Trophoblast cell (in vitro differentiated cells and primary cell): Measurements from ENCODE around the gene ZNF235.

Experiments
- DNase-seq, 2 donors: peaks; one replicate each; pipeline ENCODE4 v3.0.0-alpha.2; 2016
- H2AFZ ChIP-seq: 2 replicates; pipeline ENCODE4 v1.6.1; 2013; ENCODE audit warnings: low read length, moderate library complexity, mild to moderate bottlenecking; ENCODE audit not compliant: insufficient read depth, poor library complexity
- H2AK5ac ChIP-seq: 2 replicates; pipeline ENCODE4 v1.6.1; 2013; ENCODE audit warnings: mild to moderate bottlenecking, low read length
- H2BK120ac ChIP-seq: 2 replicates; pipeline ENCODE4 v1.6.1; 2013; ENCODE audit warnings: low read length, mild to moderate bottlenecking, moderate library complexity; ENCODE audit not compliant: insufficient read depth, poor library complexity
- H2BK12ac ChIP-seq: 2 replicates; pipeline ENCODE4 v1.6.1; 2013; ENCODE audit warnings: mild to moderate bottlenecking, low read length, moderate library complexity
- H2BK5ac ChIP-seq: 2 replicates; pipeline ENCODE4 v1.6.1; 2013; ENCODE audit warnings: low read length, low read depth, moderate library complexity, mild to moderate bottlenecking; ENCODE audit not compliant: poor library complexity
- H3K14ac ChIP-seq: 2 replicates; pipeline ENCODE4 v1.6.1; 2013; ENCODE audit warnings: mild to moderate bottlenecking, low read length
- H3K18ac ChIP-seq: 2 replicates; pipeline ENCODE4 v1.6.1; 2013; ENCODE audit warnings: mild to moderate bottlenecking, low read length
- H3K23ac ChIP-seq: 2 replicates; pipeline ENCODE4 v1.6.1; 2013; ENCODE audit warnings: low read length
- H3K27ac ChIP-seq: 2 replicates; pipeline ENCODE4 v1.5.1; 2013; ENCODE audit warnings: low read depth, mild to moderate bottlenecking, inconsistent platforms, low read length, moderate library complexity
- H3K27me3 ChIP-seq: 2 replicates; pipeline ENCODE4 v1.6.1; 2013; ENCODE audit warnings: inconsistent platforms, mild to moderate bottlenecking, low read length, moderate library complexity; ENCODE audit not compliant: insufficient read depth
- H3K36me3 ChIP-seq, 2 experiments: 1 replicate in 1 of 2; 2 replicates in 1 of 2; pipeline ENCODE4 v1.6.1; 2013; ENCODE audit warnings: low read length in 2 of 2, mild to moderate bottlenecking in 2 of 2, moderate library complexity in 1 of 2; ENCODE audit not compliant: insufficient read depth in 2 of 2, control insufficient read depth in 1 of 2
- H3K4ac ChIP-seq: 2 replicates; pipeline ENCODE4 v1.6.1; 2013; ENCODE audit warnings: low read depth, mild to moderate bottlenecking, low read length, moderate library complexity
- H3K4me1 ChIP-seq, 2 experiments: 1 replicate in 1 of 2; 2 replicates in 1 of 2; pipeline ENCODE4 v1.6.1; 2013; ENCODE audit warnings: low read length in 2 of 2, mild to moderate bottlenecking in 2 of 2, moderate library complexity in 1 of 2; ENCODE audit not compliant: insufficient read depth in 2 of 2, control insufficient read depth in 1 of 2
- H3K4me2 ChIP-seq: 2 replicates; pipeline ENCODE4 v1.6.1; 2013; ENCODE audit warnings: inconsistent platforms, mild to moderate bottlenecking, low read length, moderate library complexity
- H3K4me3 ChIP-seq: 2 replicates; pipeline ENCODE4 v1.5.1; 2013; ENCODE audit warnings: mild to moderate bottlenecking, low read depth, low read length, inconsistent platforms
- H3K79me1 ChIP-seq: one replicate; pipeline ENCODE4 v1.6.1; 2013; ENCODE audit warnings: low read length
- H3K79me2 ChIP-seq: 2 replicates; pipeline ENCODE4 v1.6.1; 2013; ENCODE audit warnings: low read length, mild to moderate bottlenecking; ENCODE audit not compliant: control insufficient read depth, insufficient read depth, poor library complexity
- H3K9ac ChIP-seq: 2 replicates; pipeline ENCODE4 v1.6.1; 2013; ENCODE audit warnings: mild to moderate bottlenecking, low read length
- H3K9me3 ChIP-seq: 2 replicates; pipeline ENCODE4 v1.6.1; 2013; ENCODE audit warnings: low read depth, mild to moderate bottlenecking, control low read depth, inconsistent platforms, low read length; ENCODE audit not compliant: insufficient read depth
- H4K12ac ChIP-seq: 2 replicates; pipeline ENCODE4 v1.6.1; 2013; ENCODE audit warnings: low read depth, mild to moderate bottlenecking, low read length, moderate library complexity
- H4K8ac ChIP-seq: 2 replicates; pipeline ENCODE4 v1.6.1; 2013; ENCODE audit warnings: low read depth, mild to moderate bottlenecking, low read length, moderate library complexity
- H4K91ac ChIP-seq: one replicate; pipeline ENCODE4 v1.6.1; 2013; ENCODE audit warnings: low read depth, mild to moderate bottlenecking, low read length, moderate library complexity
- WGBS: extraction: QIAGEN DNeasy Blood & Tissue Kit; methylation state at CpG from one replicate; pipeline ENCODE4 v1.1.7; 2013; ENCODE audit warnings: missing lambda C conversion rate; ENCODE audit not compliant: insufficient read length, insufficient coverage; ENCODE audit errors: extremely low coverage; 5-methylcytosine and 5-hydroxymethylcytosine counted together

ZNF235 gene

DNA sequence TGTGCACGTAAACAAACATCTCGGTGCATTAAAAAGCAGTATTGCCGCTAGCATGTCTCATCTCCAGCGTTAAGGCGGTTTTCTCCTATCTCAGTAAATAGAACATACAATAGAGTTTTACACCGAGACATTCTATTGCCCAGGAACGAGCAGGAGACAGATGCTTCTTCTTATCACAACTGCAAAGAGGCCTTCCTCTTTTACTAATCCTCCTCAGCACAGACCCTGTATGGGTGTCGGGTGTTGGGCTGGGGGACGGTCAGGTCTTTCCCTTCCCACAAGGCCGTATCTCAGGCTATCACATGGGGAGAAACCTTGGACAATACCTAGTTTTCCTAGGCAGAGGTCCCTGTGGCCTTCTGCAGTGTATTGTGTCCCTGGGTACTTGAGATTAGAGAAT, 23.9 kb downstream of the ZNF235 start:
- Histone ChIP-seq H3K79me2 (no peaks in the 10 kb centered on the region), H3K4me1 (no peaks in the 10 kb centered on the region), H3K27ac (no peak overlapping the region), H3K14ac (no peak overlapping the region), H4K91ac (no peak overlapping the region), H4K8ac (no peak overlapping the region), H3K18ac (no peak overlapping the region), H2BK120ac (no peak overlapping the region), H2BK5ac (no peak overlapping the region), H3K27me3 (no peaks in the 10 kb centered on the region), H3K9me3 (peaks cover 6% of the 10 kb centered on the region), H3K4me3 (no peak overlapping the region), H3K79me1 (no peaks in the 10 kb centered on the region), H3K23ac (no peak overlapping the region), H2BK12ac (no peak overlapping the region), H4K12ac (no peak overlapping the region), H3K4me2 (no peak overlapping the region), H3K9ac (no peak overlapping the region), H2AFZ (no peak overlapping the region), H3K4ac (no peak overlapping the region), H3K36me3 (peaks cover 0 to 2% of the 10 kb centered on the region in 2 experiments), H2AK5ac (no peak overlapping the region)
- WGBS: no CpG with 5 or more reads among the region's 10 CpGs
- DNase-seq: no peak

DNA sequence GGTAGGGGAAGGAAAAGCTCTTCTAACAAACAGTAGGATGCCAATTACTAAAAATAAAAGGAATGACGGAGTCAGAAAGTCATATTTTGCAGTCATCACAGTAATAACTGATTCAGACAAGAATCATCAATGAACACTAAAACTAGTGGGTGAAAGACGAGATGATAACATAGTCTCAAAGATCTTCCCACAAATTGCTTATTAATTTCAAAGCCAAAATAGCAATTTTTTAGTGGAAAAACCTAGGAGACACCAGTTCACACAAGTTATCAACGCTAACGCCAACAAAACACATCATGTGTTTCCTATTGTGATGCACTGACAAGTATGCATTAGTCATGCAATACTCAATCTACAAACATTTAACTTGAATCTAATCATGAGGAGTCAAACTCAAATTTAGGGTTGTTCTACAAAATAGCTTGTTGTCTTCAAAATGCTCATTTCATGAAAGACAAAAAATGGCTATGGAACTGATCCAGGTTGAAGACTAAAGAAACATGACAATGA, 26.6 kb downstream of the ZNF235 start:
- Histone ChIP-seq H3K4me2 (no peak overlapping the region), H4K12ac (no peak overlapping the region), H3K36me3 (peaks cover 2 to 3% of the 10 kb centered on the region in 2 experiments), H3K9ac (no peak overlapping the region), H3K14ac (no peak overlapping the region), H2BK120ac (no peak overlapping the region), H3K27me3 (no peaks in the 10 kb centered on the region), H3K23ac (no peak overlapping the region), H3K79me2 (no peaks in the 10 kb centered on the region), H4K91ac (no peak overlapping the region), H3K18ac (no peak overlapping the region), H3K79me1 (no peaks in the 10 kb centered on the region), H2BK5ac (no peak overlapping the region), H3K4me3 (no peak overlapping the region), H3K4ac (no peak overlapping the region), H4K8ac (no peak overlapping the region), H3K4me1 (no peaks in the 10 kb centered on the region), H2AFZ (no peak overlapping the region), H2BK12ac (no peak overlapping the region), H3K9me3 (peaks cover 6% of the 10 kb centered on the region), H3K27ac (no peak overlapping the region), H2AK5ac (no peak overlapping the region)
- whole genome bisulfite sequencing: no CpG with 5 or more reads among the region's 4 CpGs
- DNase-seq: no peak

DNA sequence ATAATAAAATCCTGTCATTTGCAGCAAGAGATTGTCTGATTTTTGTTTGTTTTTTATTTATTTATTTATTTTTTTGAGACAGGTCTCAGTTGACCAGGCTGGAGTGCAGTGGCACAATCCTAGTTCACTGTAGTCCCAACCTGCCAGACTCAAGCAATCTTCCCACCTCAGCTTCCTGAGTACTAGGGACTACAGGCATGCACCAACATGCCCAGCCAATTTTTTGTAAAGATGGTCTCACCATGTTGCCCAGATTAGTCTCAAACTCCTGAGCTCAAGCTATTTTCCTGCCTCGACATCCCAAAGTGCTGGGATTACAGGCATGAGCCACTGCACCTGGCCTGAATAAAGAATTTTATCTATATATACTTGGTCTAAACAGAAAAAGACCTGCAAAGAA, 27.5 kb downstream of the ZNF235 start:
- H2BK5ac ChIP-seq: peak overlapping the region; percentile 21
- H3K14ac ChIP-seq: no peak overlapping the region
- H4K91ac ChIP-seq: no peak overlapping the region
- H3K18ac ChIP-seq: no peak overlapping the region
- H2AK5ac ChIP-seq: no peak overlapping the region
- H3K27me3 ChIP-seq: no peaks in the 10 kb centered on the region
- no peaks in the 10 kb centered on the region for H3K4me1 ChIP-seq
- no peak overlapping the region for H3K23ac ChIP-seq
- H4K12ac ChIP-seq: no peak overlapping the region
- no peak overlapping the region for H3K27ac ChIP-seq
- H3K4me2 ChIP-seq: no peak overlapping the region
- no peak overlapping the region for H3K4ac ChIP-seq
- H3K79me2 ChIP-seq: no peaks in the 10 kb centered on the region
- no peak overlapping the region for H3K9ac ChIP-seq
- no peak overlapping the region for H3K4me3 ChIP-seq
- H4K8ac ChIP-seq: no peak overlapping the region
- no peaks in the 10 kb centered on the region for H3K79me1 ChIP-seq
- no peak overlapping the region for H2BK12ac ChIP-seq
- no peak for DNase-seq
- H3K9me3 ChIP-seq: peaks cover 6% of the 10 kb centered on the region
- no peak overlapping the region for H2BK120ac ChIP-seq
- WGBS: no CpG with 5 or more reads among the region's 1 CpG
- H3K36me3 ChIP-seq: peaks cover 2 to 3% of the 10 kb centered on the region in 2 experiments
- no peak overlapping the region for H2AFZ ChIP-seq

DNA sequence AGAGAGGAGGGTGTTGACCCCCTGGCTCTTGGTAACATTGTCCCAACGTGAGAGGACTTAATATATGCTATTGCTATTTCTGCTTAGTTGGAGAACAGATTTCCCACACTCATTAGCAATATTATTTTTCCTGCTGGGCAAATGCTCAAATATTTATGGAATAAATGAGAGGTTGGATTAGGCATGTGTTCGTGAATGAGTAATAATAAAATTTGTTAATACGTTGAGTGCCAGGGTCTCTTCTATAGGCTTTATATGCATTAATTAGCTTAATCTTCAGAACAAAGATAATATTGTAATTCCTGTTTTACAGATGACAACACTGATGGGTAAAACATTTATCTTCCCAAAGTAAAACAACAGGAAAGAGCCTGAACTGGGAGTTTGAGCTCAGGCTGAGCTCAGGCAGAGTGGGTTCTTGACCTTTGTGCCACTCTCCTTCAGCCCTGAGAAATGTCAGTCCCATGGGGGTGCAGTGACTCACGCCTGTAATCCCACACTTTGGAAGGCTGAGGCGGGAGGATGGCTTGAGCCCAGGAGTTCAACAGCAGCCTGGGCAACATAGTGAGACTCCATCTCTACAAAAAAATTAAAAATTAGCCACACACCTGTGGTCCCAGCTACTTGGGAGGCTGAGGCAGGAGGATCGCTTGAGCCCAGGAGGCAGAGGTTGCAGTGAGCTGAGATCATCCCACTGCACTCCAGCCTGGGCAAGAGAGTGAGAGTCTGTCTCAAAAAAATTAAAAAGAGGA, 44.0 kb downstream of the ZNF235 start:
- no peak overlapping the region for H2BK12ac ChIP-seq
- H3K79me1 ChIP-seq: no peaks in the 10 kb centered on the region
- no peak overlapping the region for H4K91ac ChIP-seq
- H3K4me2 ChIP-seq: no peak overlapping the region
- H2AFZ ChIP-seq: no peak overlapping the region
- no peak overlapping the region for H4K8ac ChIP-seq
- no peak overlapping the region for H2BK5ac ChIP-seq
- H3K79me2 ChIP-seq: no peaks in the 10 kb centered on the region
- H3K36me3 ChIP-seq: no peaks in the 10 kb centered on the region
- H3K9ac ChIP-seq: no peak overlapping the region
- H3K18ac ChIP-seq: no peak overlapping the region
- H3K9me3 ChIP-seq: no peaks in the 10 kb centered on the region
- H3K4ac ChIP-seq: no peak overlapping the region
- no peak overlapping the region for H3K14ac ChIP-seq
- WGBS: 100% methylated on average over 1 of the region's 6 CpGs
- H3K27ac ChIP-seq: no peak overlapping the region
- H3K23ac ChIP-seq: no peak overlapping the region
- H3K4me3 ChIP-seq: no peak overlapping the region
- no peaks in the 10 kb centered on the region for H3K27me3 ChIP-seq
- no peak overlapping the region for H2AK5ac ChIP-seq
- no peaks in the 10 kb centered on the region for H3K4me1 ChIP-seq
- DNase-seq: no peak
- H4K12ac ChIP-seq: no peak overlapping the region
- no peak overlapping the region for H2BK120ac ChIP-seq
